Endothelial cell of umbilical vein (primary cell): Measurements from ENCODE around the gene SLC30A7. TPM values are rescaled to one million over a fixed set of nuclear protein-coding genes. Genes with fewer than 3 reads are reported as not detected.
"Not testable (repeated sequence)": the region's sequence is repeated elsewhere in the genome, so short reads cannot be mapped to it uniquely, and the experiment has no call there.

Source experiments
- BruUV-seq: library from RNA; stranded (reverse); fragments of 400-500 nt; replicated peaks from 2 replicates; lab custom pipeline; 2021; lab: Mats Ljungman, UMichigan
- CTCF ChIA-PET: fragments of 300-600, 350-600 bp; sonication (Branson Sonifier 250); formaldehyde crosslinking; loops from one replicate; lab custom pipeline; 2021; ENCODE audit warnings: antibody characterized with exemption, inconsistent platforms; lab: Charles Lee
- POLR2A ChIA-PET: fragments of 300-600, 350-600 bp; sonication (Branson Sonifier 250); formaldehyde crosslinking; loops from one replicate; lab custom pipeline; 2021; ENCODE audit warnings: antibody characterized with exemption, inconsistent platforms; lab: Charles Lee
- DNase-seq: peaks from one replicate; pipeline ENCODE4 v3.0.0-alpha.2; 2011; ENCODE audit warnings: low read depth, low spot score
- FAIRE-seq: peaks from 2 replicates; lab custom pipeline; 2011; peaks lifted over from hg19 to GRCh38; lab: Jason Lieb, UNC
- H2AFZ ChIP-seq: 2 replicates; pipeline ENCODE4 v1.6.0; 2012; ENCODE audit warnings: low read depth, low read length, control low read depth, inconsistent platforms
- H3K27ac ChIP-seq: 2 replicates; pipeline ENCODE4 v1.5.1; 2011; ENCODE audit warnings: low read depth, mild to moderate bottlenecking, control low read depth, low read length, moderate library complexity; ENCODE audit not compliant: insufficient read depth
- H3K27me3 ChIP-seq, 2 experiments: 2 replicates each; pipeline versions ENCODE4 v1.6.0 to v1.6.1; 2011; ENCODE audit warnings: low read length in 2 of 2, mixed read lengths in 1 of 2; ENCODE audit not compliant: control insufficient read depth in 2 of 2, insufficient read depth in 2 of 2
- H3K36me3 ChIP-seq, 2 experiments: 2 replicates in 1 of 2; 3 replicates in 1 of 2; pipeline ENCODE4 v1.5.1; 2011; ENCODE audit warnings: low read length in 2 of 2, mild to moderate bottlenecking in 1 of 2, moderate library complexity in 1 of 2; ENCODE audit not compliant: control insufficient read depth in 2 of 2, insufficient read depth in 2 of 2; ENCODE audit errors: extremely low read depth in 1 of 2
- H3K4me1 ChIP-seq: 3 replicates; pipeline ENCODE4 v1.5.1; 2011; ENCODE audit warnings: mild to moderate bottlenecking, low read length; ENCODE audit not compliant: control insufficient read depth, insufficient read depth; ENCODE audit errors: extremely low read depth
- H3K4me2 ChIP-seq: 2 replicates; pipeline ENCODE4 v1.6.1; 2011; ENCODE audit warnings: low read length, control low read depth, mixed read lengths; ENCODE audit not compliant: insufficient read depth
- H3K4me3 ChIP-seq, 3 experiments: fragments of 200-600 bp in 1 of 3; sonication (generic), shearing (Covaris generic) in 1 of 3; replicated peaks in 1 of 3; 2 replicates each; pipeline ENCODE4 v1.5.1; 2011 to 2016; ENCODE audit warnings: control low read depth in 3 of 3, low read length in 3 of 3, mild to moderate bottlenecking in 2 of 3, inconsistent platforms in 1 of 3, low read depth in 1 of 3, moderate library complexity in 1 of 3; ENCODE audit not compliant: insufficient read depth in 1 of 3
- H3K79me2 ChIP-seq: 2 replicates; pipeline ENCODE4 v1.6.0; 2012; ENCODE audit warnings: low read length, inconsistent platforms; ENCODE audit not compliant: control insufficient read depth, insufficient read depth
- H3K9ac ChIP-seq: replicated peaks from 2 replicates; pipeline ENCODE3; 2011; ENCODE audit warnings: low read length, control low read depth; ENCODE audit not compliant: insufficient read depth; ENCODE audit errors: extremely low read depth
- H3K9me1 ChIP-seq: replicated peaks from 3 replicates; pipeline ENCODE4 v1.6.0; 2011; ENCODE audit warnings: mild to moderate bottlenecking, low read length; ENCODE audit not compliant: control insufficient read depth, insufficient read depth; ENCODE audit errors: extremely low read depth
- H3K9me3 ChIP-seq: replicated peaks from 2 replicates; pipeline ENCODE4 v1.5.1; 2012; ENCODE audit warnings: low read length, inconsistent platforms; ENCODE audit not compliant: control insufficient read depth, insufficient read depth
- H4K20me1 ChIP-seq: replicated peaks from 2 replicates; pipeline ENCODE3; 2011; ENCODE audit warnings: mild to moderate bottlenecking, low read length; ENCODE audit not compliant: control insufficient read depth, insufficient read depth; ENCODE audit errors: extremely low read depth
- EZH2 ChIP-seq: IDR thresholded peaks from 2 replicates; pipeline ENCODE4 v1.6.1; 2012; ENCODE audit warnings: borderline replicate concordance, low read depth, mild to moderate bottlenecking, moderate library complexity, low read length, inconsistent platforms; ENCODE audit not compliant: severe bottlenecking
- FOS ChIP-seq: IDR thresholded peaks from 2 replicates; pipeline ENCODE4 v1.6.1; 2011; ENCODE audit warnings: mild to moderate bottlenecking, low read length, moderate library complexity, borderline replicate concordance; ENCODE audit not compliant: insufficient read depth
- GATA2 ChIP-seq: IDR thresholded peaks from 2 replicates; pipeline ENCODE4 v1.7.0; 2011; ENCODE audit warnings: low read depth, mild to moderate bottlenecking, moderate library complexity, mixed read lengths, low read length; ENCODE audit not compliant: insufficient read length, insufficient read depth
- JUN ChIP-seq: IDR thresholded peaks from 2 replicates; pipeline ENCODE4 v1.6.1; 2011; ENCODE audit warnings: borderline replicate concordance, low read depth; ENCODE audit not compliant: insufficient read length, insufficient read depth
- MYC ChIP-seq: IDR thresholded peaks from one replicate; pipeline ENCODE4 v1.6.1; 2011; ENCODE audit warnings: mild to moderate bottlenecking, low read depth, low read length
- POLR2A ChIP-seq: IDR thresholded peaks from 2 replicates; pipeline ENCODE4 v1.6.1; 2012; ENCODE audit warnings: low read depth, mild to moderate bottlenecking, control low read depth, low read length
- POLR2AphosphoS5 ChIP-seq: IDR thresholded peaks from 2 replicates; pipeline ENCODE4 v1.6.1; 2012; ENCODE audit warnings: low read depth, mild to moderate bottlenecking, control low read depth, low read length, moderate library complexity; ENCODE audit not compliant: insufficient read depth
- dilution Hi-C: fragments of 300-500 bp; cut with MboI; formaldehyde crosslinking; loops from one replicate; pipeline ENCODE4 v1.15.0; 2019; ENCODE audit warnings: low sequenced_read_pairs; ENCODE audit not compliant: extremely low pct_ligation_motif_present
- intact Hi-C: fragments of 100-400 bp; cut with micrococcal nuclease; formaldehyde crosslinking; loops from one replicate; pipeline ENCODE4 v1.10.0; 2022
- polyA plus RNA-seq, 4 experiments: library from polyadenylated mRNA; depleted of rRNA in 3 of 4; stranded (reverse) in 3 of 4; unstranded in 1 of 4; fragments of >200 nt; gene quantifications; 2 replicates each; pipeline versions ENCODE4 v1.2.1 to v1.2.3, GENCODE V29; 2011 to 2012; ENCODE audit warnings: missing spikeins in 1 of 4
- total RNA-seq: library from RNA; stranded (reverse); gene quantifications from 2 replicates; pipeline ENCODE4 v1.2.3, GENCODE V29; 2021
- TF ChIP-seq, protein P1 (sequence below), 2 donors: IDR thresholded peaks; 1 replicate in 1 of 2; 2 replicates in 1 of 2; pipeline ENCODE4 v1.5.1; 2011; ENCODE audit warnings: low read length in 2 of 2, mild to moderate bottlenecking in 2 of 2, moderate library complexity in 2 of 2, control low read depth in 1 of 2, inconsistent platforms in 1 of 2, low read depth in 1 of 2; ENCODE audit not compliant: insufficient read depth in 1 of 2; ENCODE audit errors: extremely low read depth in 1 of 2
- TF ChIP-seq, protein P2 (sequence below): IDR thresholded peaks from 2 replicates; pipeline ENCODE4 v1.6.1; 2011; ENCODE audit not compliant: insufficient read depth, insufficient read length

SLC30A7 gene
- total and polyA plus RNA-seq, 2 donors (not counting 3 experiments of a cell fraction or from before 2014, with no cell fraction given) = 9.3 to 38.6 TPM

GRCh38 chr1:100931716-100932115 is 35.8 kb downstream of the SLC30A7 start:
- no peak for TF ChIP-seq MYC
- TF ChIP-seq, protein P1, sequence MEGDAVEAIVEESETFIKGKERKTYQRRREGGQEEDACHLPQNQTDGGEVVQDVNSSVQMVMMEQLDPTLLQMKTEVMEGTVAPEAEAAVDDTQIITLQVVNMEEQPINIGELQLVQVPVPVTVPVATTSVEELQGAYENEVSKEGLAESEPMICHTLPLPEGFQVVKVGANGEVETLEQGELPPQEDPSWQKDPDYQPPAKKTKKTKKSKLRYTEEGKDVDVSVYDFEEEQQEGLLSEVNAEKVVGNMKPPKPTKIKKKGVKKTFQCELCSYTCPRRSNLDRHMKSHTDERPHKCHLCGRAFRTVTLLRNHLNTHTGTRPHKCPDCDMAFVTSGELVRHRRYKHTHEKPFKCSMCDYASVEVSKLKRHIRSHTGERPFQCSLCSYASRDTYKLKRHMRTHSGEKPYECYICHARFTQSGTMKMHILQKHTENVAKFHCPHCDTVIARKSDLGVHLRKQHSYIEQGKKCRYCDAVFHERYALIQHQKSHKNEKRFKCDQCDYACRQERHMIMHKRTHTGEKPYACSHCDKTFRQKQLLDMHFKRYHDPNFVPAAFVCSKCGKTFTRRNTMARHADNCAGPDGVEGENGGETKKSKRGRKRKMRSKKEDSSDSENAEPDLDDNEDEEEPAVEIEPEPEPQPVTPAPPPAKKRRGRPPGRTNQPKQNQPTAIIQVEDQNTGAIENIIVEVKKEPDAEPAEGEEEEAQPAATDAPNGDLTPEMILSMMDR (IDR thresholded peaks at IDR 0.05; ENCODE audit: extremely low read depth in 1 of 2, insufficient read depth in 1 of 2, low read depth in 1 of 2, low read length in 2 of 2) = no peak
- TF ChIP-seq FOS = no peak
- no peak for TF ChIP-seq POLR2AphosphoS5
- TF ChIP-seq EZH2 = no peak
- TF ChIP-seq, protein P2, sequence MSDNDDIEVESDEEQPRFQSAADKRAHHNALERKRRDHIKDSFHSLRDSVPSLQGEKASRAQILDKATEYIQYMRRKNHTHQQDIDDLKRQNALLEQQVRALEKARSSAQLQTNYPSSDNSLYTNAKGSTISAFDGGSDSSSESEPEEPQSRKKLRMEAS = no peak
- TF ChIP-seq POLR2A = no peak
- no peak for TF ChIP-seq JUN
- TF ChIP-seq GATA2 = no peak
- no peak for DNase-seq
- no peaks in the 10 kb centered on the region for H3K79me2 ChIP-seq
- POLR2A ChIA-PET = no interaction called here
- no TSS peak for BruUV-seq
- dilution Hi-C loops (no loop called here), intact Hi-C loops (no loop called here)
- no peak overlapping the region for H3K9ac ChIP-seq
- H3K27ac ChIP-seq = no peak overlapping the region
- no peaks in the 10 kb centered on the region for H3K4me1 ChIP-seq
- no peaks in the 10 kb centered on the region for H4K20me1 ChIP-seq
- H3K27me3 ChIP-seq = no peaks in the 10 kb centered on the region
- CTCF ChIA-PET = interaction anchor here (0.6 to 2.0 kb wide), 7 partner anchors 27 to 357 kb away, joined by 3 to 14 read pairs (median 4); no protein-coding TSS in a partner anchor
- H3K36me3 ChIP-seq = peaks cover 0 to 4% of the 10 kb centered on the region in 2 experiments
- no peak overlapping the region for H2AFZ ChIP-seq
- H3K9me3 ChIP-seq = no peaks in the 10 kb centered on the region
- FAIRE-seq = no peak
- no peak overlapping the region for H3K4me3 ChIP-seq
- no peaks in the 10 kb centered on the region for H3K9me1 ChIP-seq
- H3K4me2 ChIP-seq = no peak overlapping the region

DNA sequence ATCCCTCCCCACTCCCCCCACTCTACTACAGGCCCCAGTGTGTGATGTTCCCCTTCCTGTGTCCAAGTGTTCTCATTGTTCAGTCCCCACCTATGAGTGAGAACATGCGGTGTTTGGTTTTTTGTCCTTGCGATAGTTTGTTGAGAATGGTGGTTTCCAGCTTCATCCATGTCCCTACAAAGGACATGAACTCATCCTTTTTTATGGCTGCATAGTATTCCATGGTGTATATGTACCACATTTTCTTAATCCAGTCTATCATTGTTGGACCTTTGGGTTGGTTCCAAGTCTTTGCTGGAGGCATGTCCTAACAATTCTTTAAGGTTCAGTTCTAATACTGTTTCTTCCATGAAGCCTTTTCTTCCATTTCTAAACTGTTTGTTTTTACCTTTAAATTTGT is 37.7 kb downstream of the SLC30A7 start:
- H4K20me1 ChIP-seq, intact Hi-C loops, H3K4me3 ChIP-seq, BruUV-seq, H3K9ac ChIP-seq, H3K4me1 ChIP-seq, H2AFZ ChIP-seq, DNase-seq, FAIRE-seq, H3K4me2 ChIP-seq, H3K27me3 ChIP-seq, dilution Hi-C loops, H3K36me3 ChIP-seq, H3K79me2 ChIP-seq, H3K9me3 ChIP-seq, H3K9me1 ChIP-seq, H3K27ac ChIP-seq, POLR2A ChIA-PET: not testable (repeated sequence)
- CTCF ChIA-PET = interaction anchor here (1.0 kb wide), 1 partner anchor 302 kb away, joined by 5 read pairs; no protein-coding TSS in a partner anchor
